Stimulated activated CD4-positive, alpha-beta T cell treated with anti-CD3 and anti-CD28 coated beads, Interleukin-1b, Interleukin-23, amount 100 ng/mL, for 48 hours (primary cell): Measurements from ENCODE around the gene GPATCH1.
A peak's percentile ranks its signal among the peaks of the same experiment; 100 is the strongest.
"Not testable (repeated sequence)": the region's sequence is repeated elsewhere in the genome, so short reads cannot be mapped to it uniquely, and the experiment has no call there.

Experiments
- DNase-seq: peaks from one replicate; pipeline ENCODE4 v3.0.0-alpha.2; 2020

GPATCH1 gene, protein sequence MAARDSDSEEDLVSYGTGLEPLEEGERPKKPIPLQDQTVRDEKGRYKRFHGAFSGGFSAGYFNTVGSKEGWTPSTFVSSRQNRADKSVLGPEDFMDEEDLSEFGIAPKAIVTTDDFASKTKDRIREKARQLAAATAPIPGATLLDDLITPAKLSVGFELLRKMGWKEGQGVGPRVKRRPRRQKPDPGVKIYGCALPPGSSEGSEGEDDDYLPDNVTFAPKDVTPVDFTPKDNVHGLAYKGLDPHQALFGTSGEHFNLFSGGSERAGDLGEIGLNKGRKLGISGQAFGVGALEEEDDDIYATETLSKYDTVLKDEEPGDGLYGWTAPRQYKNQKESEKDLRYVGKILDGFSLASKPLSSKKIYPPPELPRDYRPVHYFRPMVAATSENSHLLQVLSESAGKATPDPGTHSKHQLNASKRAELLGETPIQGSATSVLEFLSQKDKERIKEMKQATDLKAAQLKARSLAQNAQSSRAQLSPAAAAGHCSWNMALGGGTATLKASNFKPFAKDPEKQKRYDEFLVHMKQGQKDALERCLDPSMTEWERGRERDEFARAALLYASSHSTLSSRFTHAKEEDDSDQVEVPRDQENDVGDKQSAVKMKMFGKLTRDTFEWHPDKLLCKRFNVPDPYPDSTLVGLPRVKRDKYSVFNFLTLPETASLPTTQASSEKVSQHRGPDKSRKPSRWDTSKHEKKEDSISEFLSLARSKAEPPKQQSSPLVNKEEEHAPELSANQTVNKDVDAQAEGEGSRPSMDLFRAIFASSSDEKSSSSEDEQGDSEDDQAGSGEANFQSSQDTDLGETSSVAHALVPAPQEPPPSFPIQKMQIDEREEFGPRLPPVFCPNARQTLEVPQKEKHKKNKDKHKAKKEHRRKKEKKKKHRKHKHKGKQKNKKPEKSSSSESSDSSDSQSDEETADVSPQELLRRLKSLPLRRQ

GRCh38 chr19:33080761-33081681 lies at the start of gene GPATCH1:
Gene GPATCH1 (plus strand): TSS chr19:33081181. CDS start chr19:33081194, 13 bp downstream.
- DNase-seq = peak; percentile 85

DNA sequence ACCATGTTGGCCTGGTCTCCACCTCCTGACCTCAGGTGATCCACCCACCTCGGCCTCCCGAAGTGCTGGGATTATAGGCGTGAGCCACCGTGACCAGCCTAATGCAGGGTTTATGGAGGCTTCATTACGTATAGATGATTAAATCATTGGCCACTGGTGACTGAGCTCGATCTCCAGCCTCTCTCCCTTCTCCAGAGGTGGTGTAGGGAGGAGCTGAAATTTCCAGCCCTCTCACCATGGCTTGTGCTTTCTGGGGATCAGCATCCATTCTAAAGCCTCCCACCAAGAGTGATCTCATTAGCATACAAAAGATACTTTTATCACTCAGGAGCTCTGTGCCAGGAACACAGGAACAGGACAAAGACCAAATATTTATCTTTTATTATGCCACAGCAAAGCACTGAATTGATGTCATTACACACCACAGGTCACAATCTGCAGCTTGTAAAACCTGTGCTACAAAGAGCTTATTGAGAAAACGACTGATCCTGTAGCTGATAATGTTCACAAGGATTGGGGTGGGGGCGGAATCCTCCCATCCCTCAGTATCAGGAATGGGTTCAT lies 48.7 kb upstream of the GPATCH1 start:
- no peak for DNase-seq

DNA sequence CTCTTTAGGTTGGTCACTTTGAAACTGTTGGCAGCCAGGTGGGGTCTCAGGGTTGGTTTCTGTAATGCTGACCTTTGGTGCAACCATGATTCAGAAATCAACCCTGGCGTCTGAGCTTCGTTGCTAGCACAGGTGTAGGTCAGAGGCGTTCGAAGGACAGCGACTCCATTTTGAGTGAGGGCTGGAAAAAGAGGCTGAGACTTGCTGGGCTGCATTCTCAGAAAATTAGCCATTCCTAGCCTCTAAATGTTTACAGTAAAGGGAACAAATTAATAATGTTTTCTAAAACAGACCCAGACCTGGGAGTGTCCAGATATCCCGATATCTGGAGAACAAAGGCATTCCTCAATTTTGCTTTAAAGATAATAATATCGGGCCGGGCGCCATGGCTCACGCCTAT lies 45.5 kb upstream of the GPATCH1 start:
- DNase-seq = no peak

GRCh38 chr19:33036370-33037167 lies 44.4 kb upstream of the GPATCH1 start:
- DNase-seq = not testable (repeated sequence)

DNA sequence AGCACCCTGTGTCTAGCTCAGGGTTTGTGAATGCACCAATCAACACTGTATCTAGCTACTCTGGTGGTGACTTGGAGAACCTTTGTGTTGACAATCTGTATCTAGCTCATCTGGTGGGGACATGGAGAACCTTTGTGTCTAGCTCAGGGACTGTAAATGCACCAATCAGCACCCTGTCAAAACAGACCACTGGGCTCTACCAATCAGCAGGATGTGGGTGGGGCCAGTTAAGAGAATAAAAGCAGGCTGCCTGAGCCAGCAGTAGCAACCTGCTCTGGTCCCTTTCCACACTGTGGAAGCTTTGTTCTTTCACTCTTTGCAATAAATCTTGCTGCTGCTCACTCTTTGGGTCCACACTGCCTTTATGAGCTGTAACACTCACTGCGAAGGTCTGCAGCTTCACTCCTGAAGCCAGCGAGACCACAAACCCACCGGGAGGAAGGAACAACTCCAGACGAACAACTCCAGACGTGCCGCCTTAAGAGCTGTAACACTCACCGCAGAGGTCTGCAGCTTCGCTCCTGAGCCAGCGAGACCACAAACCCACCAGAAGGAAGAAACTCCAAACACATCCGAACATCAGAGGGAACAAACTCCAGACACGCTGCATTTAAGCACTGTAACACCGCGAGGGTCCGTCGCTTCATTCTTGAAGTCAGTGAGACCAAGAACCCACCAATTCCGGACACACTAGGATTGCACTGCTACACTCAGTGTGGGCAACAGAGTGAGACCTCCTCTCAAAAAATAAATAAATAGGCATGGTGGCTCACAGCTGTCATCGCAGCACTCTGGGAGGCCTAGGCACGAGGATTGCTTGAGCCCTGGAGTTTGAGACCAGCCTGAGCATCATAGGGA lies 43.6 kb upstream of the GPATCH1 start:
- DNase-seq = peak; percentile 43

DNA sequence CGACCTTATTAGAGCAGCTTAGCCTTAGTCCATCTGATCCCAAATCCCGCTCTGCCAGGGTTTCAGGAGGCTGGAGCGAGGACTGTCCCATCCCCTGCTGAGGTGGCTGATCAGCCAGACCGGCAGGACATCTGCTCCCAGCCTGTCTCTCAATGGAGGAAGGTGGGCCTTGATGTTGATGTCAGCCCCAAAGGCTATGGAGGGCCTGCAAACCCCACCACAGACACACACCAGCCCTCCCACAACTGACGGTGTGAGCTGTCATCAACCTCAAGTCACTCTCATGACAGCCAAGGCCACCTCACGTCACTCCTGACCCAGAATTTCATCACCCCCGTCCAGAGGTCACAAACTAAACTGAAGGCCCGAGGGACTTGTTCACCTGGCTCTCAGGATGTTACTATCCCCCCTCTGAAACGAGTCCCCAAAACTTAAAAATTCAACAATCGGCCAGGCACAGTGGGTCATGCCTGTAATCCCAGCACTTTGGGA lies 41.8 kb upstream of the GPATCH1 start:
- DNase-seq = no peak

- no peak for DNase-seq
These were observed 41.2 kb upstream of the GPATCH1 start for GRCh38 chr19:33039815-33040214.

DNA sequence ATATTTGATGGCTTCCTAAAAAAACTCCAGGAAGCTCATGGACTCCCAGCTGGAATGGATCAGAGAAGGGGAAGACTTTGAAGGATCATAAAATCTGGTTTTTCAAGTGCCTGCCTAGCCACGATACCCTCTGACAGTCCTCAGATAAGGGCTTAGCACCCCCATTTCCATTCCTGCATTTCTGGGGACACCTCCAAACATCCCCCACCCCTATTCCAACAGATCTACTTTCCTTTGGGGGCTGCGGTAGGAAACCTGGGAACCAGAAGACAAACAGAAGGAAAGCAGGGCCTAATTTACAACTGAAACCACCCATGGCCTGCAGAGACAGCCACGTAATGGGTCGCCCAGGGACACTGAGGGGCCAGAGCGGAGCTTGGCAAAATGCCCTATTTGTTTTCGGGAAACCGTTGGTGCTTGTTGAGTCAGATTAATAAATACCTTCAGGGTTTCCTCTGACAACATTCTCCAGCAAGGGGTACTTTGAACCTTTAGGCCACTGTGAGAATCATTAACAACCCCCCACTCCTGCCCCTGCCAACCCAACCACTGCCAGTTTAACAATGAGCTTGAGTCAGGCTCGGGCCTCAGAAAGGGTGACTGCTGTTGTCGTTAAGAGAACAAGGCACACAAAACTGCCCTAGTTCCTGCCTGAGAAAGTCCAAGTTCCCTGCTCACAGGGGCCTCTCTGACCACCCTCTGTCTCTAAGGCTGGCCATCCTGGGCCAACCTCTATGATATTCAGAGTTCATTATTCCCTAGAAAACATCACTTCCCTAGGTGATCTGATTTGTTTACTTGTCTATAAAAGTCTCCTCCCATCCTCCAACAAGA lies 39.8 kb upstream of the GPATCH1 start:
- no peak for DNase-seq

DNA sequence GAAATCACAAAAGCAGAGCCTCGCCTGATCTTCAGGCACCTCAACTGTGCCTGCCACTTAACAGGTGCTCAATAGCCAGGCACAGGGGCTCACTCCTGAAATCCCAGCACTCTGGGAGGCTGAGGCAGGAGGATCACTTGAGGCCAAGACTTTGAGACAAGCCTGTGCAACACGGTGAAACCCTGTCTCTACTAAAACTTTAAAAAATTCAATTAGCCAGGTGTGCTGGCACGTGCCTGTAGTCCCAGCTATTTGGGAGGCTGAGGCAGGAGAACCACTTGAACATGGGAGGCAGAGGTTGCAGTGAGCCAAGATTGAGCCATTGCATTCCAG lies 39.2 kb upstream of the GPATCH1 start:
- DNase-seq = not testable (repeated sequence)

DNA sequence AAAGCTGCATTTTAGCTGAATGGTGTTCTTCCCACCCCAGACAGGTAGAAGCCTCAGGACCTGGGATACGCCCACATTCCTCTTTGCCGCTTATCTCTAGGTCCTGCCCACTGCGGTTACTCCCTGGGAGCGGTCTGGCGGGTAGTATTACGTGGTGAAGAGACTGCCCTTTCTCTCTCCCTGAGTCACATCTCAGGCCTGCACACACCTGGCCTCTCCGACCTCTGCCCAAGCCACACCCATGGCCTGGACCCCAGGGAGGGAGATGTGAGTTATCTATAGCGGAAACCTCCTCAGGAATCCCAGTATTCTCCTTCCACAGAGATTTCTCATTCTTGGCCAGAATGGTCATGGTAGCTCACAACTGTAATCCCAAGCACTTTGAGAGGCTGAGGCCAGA lies 33.6 kb upstream of the GPATCH1 start:
- DNase-seq = no peak

GRCh38 chr19:33048806-33049676 lies 31.9 kb upstream of the GPATCH1 start:
- no peak for DNase-seq

DNA sequence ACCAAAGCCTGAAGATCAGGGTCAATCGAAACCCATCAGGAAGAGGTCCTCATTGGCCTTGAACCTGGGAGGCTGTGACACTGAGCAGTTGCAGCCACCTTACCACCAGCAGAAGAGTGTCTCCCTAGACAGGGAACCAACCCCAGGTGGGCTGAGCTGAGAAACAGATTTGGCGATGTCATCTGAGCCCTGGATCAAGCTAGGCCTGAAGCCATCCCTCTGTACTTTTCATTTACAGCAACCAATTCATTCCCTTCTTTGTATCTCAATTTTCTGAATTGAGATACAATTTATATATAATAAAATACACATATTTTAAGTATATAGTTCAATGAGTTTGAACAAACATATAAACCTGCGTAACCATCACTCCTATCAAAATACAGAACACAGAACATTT lies 30.9 kb upstream of the GPATCH1 start:
- DNase-seq = no peak

DNA sequence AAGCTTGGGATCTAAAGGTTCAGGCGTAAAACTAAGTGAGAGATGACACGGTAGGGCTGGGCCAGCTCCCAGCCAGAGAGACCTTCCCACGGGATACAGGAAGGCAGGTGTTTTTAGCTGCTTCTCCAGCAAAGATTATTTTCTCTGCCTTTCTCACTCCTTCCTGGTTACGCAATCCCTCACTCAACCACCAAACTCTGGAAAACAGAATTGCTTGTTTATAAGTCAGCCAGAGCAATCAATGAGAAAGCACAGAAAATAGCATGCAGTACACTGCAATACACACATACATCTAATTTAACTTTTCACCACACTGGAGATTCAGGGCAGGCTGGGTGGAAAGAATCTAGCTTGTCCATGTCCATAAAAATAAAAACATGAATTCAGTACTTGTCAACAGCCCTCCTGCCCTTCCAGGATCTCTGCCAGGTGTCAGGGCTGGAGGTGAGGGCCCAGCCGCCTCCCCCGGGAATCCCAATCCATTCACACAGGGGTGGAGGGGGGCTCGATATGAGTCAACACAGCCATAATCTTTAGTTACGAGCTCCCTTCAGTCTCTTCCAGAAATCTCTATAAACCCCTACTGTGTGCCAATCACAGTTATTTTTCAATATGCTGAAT lies 28.5 kb upstream of the GPATCH1 start:
- DNase-seq = no peak

DNA sequence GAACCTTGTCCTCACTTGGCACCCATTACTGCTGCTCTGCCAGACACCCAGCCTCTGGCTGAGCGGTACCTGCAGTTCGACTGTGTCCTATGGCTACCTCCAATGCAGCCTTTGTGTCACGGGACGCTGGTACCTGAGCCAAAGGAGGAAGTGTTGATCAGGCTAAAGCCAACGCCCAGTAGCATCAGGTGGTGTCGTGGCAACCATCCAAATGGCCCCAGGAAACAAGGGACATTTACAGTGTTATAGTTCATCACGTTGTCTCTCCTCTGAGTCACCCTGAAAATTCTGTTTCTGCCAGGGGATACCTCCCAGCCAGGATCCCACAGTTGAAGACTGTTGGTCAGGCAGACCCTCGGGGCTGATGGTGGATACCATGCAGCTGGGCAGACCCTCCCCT lies 26.4 kb upstream of the GPATCH1 start:
- DNase-seq = no peak

- DNase-seq = no peak
These were observed 25.3 kb upstream of the GPATCH1 start for GRCh38 chr19:33055718-33056117.

- DNase-seq = no peak
These were observed 20.4 kb upstream of the GPATCH1 start for GRCh38 chr19:33060586-33060985.

GRCh38 chr19:33062902-33063301 lies 18.1 kb upstream of the GPATCH1 start:
- no peak for DNase-seq

DNA sequence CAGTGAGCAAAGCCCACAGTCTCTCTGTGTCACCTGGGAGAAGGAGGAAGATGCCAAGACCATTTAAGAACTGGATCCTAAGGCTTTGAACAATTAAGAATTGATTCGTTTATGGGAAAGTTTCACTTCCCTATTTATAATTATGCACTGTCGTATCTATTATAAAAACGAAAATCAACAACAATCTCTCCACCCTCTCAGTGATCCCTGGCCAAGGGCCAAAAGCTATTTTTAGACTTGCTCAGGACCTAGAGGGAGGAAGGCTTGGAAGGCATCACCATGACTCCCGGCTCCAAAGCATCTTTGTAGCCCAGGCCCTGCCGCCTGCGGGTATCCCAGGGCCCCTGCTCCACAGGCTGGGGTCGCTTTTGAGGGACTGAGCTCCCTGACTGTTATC lies 17.6 kb upstream of the GPATCH1 start:
- DNase-seq = no peak
